Hepatocyte (in vitro differentiated cells): ENCODE measurements around the gene AMPH. TPM values are rescaled to one million over a fixed set of nuclear protein-coding genes. Genes with fewer than 3 reads are reported as not detected.

Experiments used
- DNase-seq: peaks from one replicate; pipeline ENCODE4 v3.0.0-alpha.2; 2016; ENCODE audit warnings: low spot score
- H2AFZ ChIP-seq: fragments of 200-600 bp; sonication (generic); 2 replicates; pipeline ENCODE4 v1.6.0; 2016; ENCODE audit warnings: antibody characterized with exemption, mild to moderate bottlenecking
- H3K27ac ChIP-seq: fragments of 200-600 bp; sonication (generic); 2 replicates; pipeline ENCODE4 v1.5.1; 2016; ENCODE audit warnings: mild to moderate bottlenecking
- H3K27me3 ChIP-seq: fragments of 200-600 bp; sonication (generic); 2 replicates; pipeline ENCODE4 v1.6.1; 2016
- H3K36me3 ChIP-seq: fragments of 200-600 bp; sonication (generic); replicated peaks from 2 replicates; pipeline ENCODE4 v1.5.1; 2016; ENCODE audit warnings: low read depth; ENCODE audit not compliant: insufficient read depth
- H3K4me1 ChIP-seq: fragments of 200-600 bp; sonication (generic); 2 replicates; pipeline ENCODE4 v1.5.1; 2016; ENCODE audit warnings: mild to moderate bottlenecking, moderate library complexity; ENCODE audit not compliant: insufficient read depth
- H3K4me2 ChIP-seq: fragments of 200-600 bp; sonication (generic); 2 replicates; pipeline ENCODE4 v1.6.0; 2016
- H3K4me3 ChIP-seq: fragments of 200-600 bp; sonication (generic); 2 replicates; pipeline ENCODE4 v1.5.1; 2016; ENCODE audit warnings: mild to moderate bottlenecking
- H3K79me2 ChIP-seq: fragments of 200-600 bp; sonication (generic); 2 replicates; pipeline ENCODE4 v1.6.0; 2017; ENCODE audit warnings: mild to moderate bottlenecking
- H3K9me2 ChIP-seq: fragments of 200-600 bp; sonication (generic); replicated peaks from 2 replicates; pipeline ENCODE4 v1.6.0; 2017; ENCODE audit warnings: mild to moderate bottlenecking; ENCODE audit not compliant: insufficient read depth
- H3K9me3 ChIP-seq: fragments of 200-600 bp; sonication (generic); 2 replicates; pipeline ENCODE4 v1.5.1; 2016; ENCODE audit warnings: low read depth, mild to moderate bottlenecking
- H4K20me1 ChIP-seq: fragments of 200-600 bp; sonication (generic); 2 replicates; pipeline ENCODE4 v1.6.0; 2016; ENCODE audit warnings: mild to moderate bottlenecking; ENCODE audit not compliant: insufficient read depth, poor library complexity, severe bottlenecking
- EZH2 ChIP-seq: fragments of 200-600 bp; sonication (generic); IDR thresholded peaks from 2 replicates; pipeline ENCODE4 v1.6.1; 2016; ENCODE audit warnings: antibody characterized with exemption, mild to moderate bottlenecking, borderline replicate concordance
- EZH2phosphoT487 ChIP-seq: fragments of 200-600 bp; sonication (generic); IDR thresholded peaks from one replicate; pipeline ENCODE4 v1.6.1; 2018; ENCODE audit warnings: antibody characterized with exemption, mild to moderate bottlenecking, low read depth, moderate library complexity; ENCODE audit not compliant: unreplicated experiment, severe bottlenecking
- WGBS: methylation state at CpG from one replicate; pipeline ENCODE4 v1.1.6; 2016; ENCODE audit warnings: low lambda C conversion rate; ENCODE audit errors: missing lambda C conversion rate; 5-methylcytosine and 5-hydroxymethylcytosine counted together
- polyA plus RNA-seq: library from polyadenylated mRNA; unstranded; fragments of >200 nt; fragmentation: Nextera tagmentation; extraction: Ambion mirVana; gene quantifications from 2 replicates; pipeline ENCODE4 v1.2.1, GENCODE V29; 2016
- total RNA-seq: library from RNA; depleted of rRNA; stranded (reverse); fragments of >200 nt; gene quantifications from 2 replicates; pipeline ENCODE4 v1.2.3, GENCODE V29; 2014
- TF ChIP-seq, protein P1 (sequence below): fragments of 200-600 bp; sonication (generic); IDR thresholded peaks from 2 replicates; pipeline ENCODE4 v1.5.1; 2016; ENCODE audit warnings: antibody characterized with exemption, mild to moderate bottlenecking; ENCODE audit not compliant: poor library complexity

AMPH gene
- total and polyA plus RNA-seq, 2 experiments from 2014 or later = 2.0 to 2.8 TPM

- H3K79me2 ChIP-seq = no peaks in the 10 kb centered on the region
- 91% methylated on average over 1 of the region's 1 CpG for WGBS
- no peak overlapping the region for H2AFZ ChIP-seq
- H3K36me3 ChIP-seq = no peaks in the 10 kb centered on the region
- no peak overlapping the region for H3K27ac ChIP-seq
- no peak overlapping the region for H3K4me3 ChIP-seq
- no peak for DNase-seq
- H3K9me2 ChIP-seq = no peaks in the 10 kb centered on the region
- H4K20me1 ChIP-seq = no peaks in the 10 kb centered on the region
- H3K4me2 ChIP-seq = no peak overlapping the region
- TF ChIP-seq, protein P1, sequence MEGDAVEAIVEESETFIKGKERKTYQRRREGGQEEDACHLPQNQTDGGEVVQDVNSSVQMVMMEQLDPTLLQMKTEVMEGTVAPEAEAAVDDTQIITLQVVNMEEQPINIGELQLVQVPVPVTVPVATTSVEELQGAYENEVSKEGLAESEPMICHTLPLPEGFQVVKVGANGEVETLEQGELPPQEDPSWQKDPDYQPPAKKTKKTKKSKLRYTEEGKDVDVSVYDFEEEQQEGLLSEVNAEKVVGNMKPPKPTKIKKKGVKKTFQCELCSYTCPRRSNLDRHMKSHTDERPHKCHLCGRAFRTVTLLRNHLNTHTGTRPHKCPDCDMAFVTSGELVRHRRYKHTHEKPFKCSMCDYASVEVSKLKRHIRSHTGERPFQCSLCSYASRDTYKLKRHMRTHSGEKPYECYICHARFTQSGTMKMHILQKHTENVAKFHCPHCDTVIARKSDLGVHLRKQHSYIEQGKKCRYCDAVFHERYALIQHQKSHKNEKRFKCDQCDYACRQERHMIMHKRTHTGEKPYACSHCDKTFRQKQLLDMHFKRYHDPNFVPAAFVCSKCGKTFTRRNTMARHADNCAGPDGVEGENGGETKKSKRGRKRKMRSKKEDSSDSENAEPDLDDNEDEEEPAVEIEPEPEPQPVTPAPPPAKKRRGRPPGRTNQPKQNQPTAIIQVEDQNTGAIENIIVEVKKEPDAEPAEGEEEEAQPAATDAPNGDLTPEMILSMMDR = no peak
- no peak for TF ChIP-seq EZH2phosphoT487
- no peak for TF ChIP-seq EZH2
- H3K9me3 ChIP-seq = no peaks in the 10 kb centered on the region
- H3K27me3 ChIP-seq = no peaks in the 10 kb centered on the region
- no peaks in the 10 kb centered on the region for H3K4me1 ChIP-seq
Measured at GRCh38 chr7:38432080-38432479, 199.1 kb downstream of the AMPH start.

- Histone ChIP-seq H3K27ac (no peak overlapping the region), H3K9me3 (no peaks in the 10 kb centered on the region), H3K36me3 (no peaks in the 10 kb centered on the region), H3K79me2 (no peaks in the 10 kb centered on the region), H3K9me2 (no peaks in the 10 kb centered on the region), H2AFZ (no peak overlapping the region), H3K27me3 (no peaks in the 10 kb centered on the region), H3K4me1 (no peaks in the 10 kb centered on the region), H4K20me1 (no peaks in the 10 kb centered on the region), H3K4me2 (no peak overlapping the region), H3K4me3 (no peak overlapping the region)
- 93% methylated on average over 7 of the region's 7 CpGs for WGBS
- no peak for DNase-seq
- TF ChIP-seq EZH2 (no peak), EZH2phosphoT487 (no peak)
- TF ChIP-seq, protein P1 = no peak
Measured at GRCh38 chr7:38429057-38429456, 202.1 kb downstream of the AMPH start.

DNA sequence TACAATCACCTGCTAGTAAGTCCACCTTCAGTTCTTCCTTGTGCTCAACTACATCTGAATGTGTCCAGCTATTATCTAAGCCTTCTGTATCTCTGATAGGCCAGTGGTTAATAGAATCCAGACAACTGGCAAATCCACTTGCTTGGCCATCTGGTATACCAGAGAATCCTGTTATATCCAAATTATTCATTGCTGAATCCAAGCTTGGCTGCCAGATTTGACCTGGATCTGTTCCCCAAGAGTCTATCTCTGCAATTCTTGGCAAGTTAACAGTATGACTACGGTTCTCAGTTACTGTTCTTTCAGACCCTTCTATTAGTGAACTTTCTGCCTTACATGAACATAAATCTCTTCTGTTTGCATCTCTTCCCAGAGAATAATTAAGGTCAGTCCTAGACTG is 203.1 kb downstream of the AMPH start:
- Histone ChIP-seq H3K4me3 (no peak overlapping the region), H4K20me1 (no peaks in the 10 kb centered on the region), H3K9me2 (no peaks in the 10 kb centered on the region), H2AFZ (no peak overlapping the region), H3K4me1 (no peaks in the 10 kb centered on the region), H3K9me3 (no peaks in the 10 kb centered on the region), H3K27me3 (no peaks in the 10 kb centered on the region), H3K27ac (no peak overlapping the region), H3K36me3 (no peaks in the 10 kb centered on the region), H3K4me2 (no peak overlapping the region), H3K79me2 (no peaks in the 10 kb centered on the region)
- WGBS = 63% methylated on average over 1 of the region's 1 CpG
- DNase-seq = no peak
- TF ChIP-seq, protein P1 = no peak
- TF ChIP-seq EZH2phosphoT487 (no peak), EZH2 (no peak)
